Measurements from ENCODE around the gene KIF22.
"Not testable (repeated sequence)": the region's sequence is repeated elsewhere in the genome, so short reads cannot be mapped to it uniquely, and the experiment has no call there.

Gene KIF22

GRCh38 chr16:29765167-29766032 is 25.2 kb upstream of the KIF22 start:
- no peak for DNase-seq (ENCODE audit: low read depth in 2 of 2, low spot score in 1 of 2)

DNA sequence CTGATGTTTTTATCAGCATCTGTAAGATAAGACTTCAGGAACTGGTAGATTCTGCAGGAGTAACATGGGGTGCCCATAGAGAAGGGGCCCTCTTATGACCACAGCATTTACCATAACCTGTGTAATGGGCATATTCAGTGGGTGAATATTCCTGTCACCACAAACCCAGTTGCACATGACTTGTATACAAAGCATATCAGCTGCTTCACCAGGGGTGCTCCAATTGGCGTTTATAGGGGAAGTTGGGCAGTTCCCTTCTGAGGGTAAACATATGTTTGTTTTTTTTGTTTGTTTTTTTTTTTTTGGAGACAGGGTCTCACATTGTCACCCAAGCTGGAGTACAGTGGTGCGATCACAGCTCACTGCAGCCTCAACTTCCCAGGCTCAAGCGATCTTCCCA is 24.0 kb upstream of the KIF22 start:
- DNase-seq (ENCODE audit: low read depth in 2 of 2, low spot score in 1 of 2), result no peak

GRCh38 chr16:29767062-29767461 is 23.5 kb upstream of the KIF22 start:
- DNase-seq (ENCODE audit: low read depth in 2 of 2, low spot score in 1 of 2), result no peak

- DNase-seq (ENCODE audit: low read depth in 2 of 2, low spot score in 1 of 2), result no peak
Observed at GRCh38 chr16:29769507-29769906, 21.0 kb upstream of the KIF22 start.

- DNase-seq (ENCODE audit: low read depth in 2 of 2, low spot score in 1 of 2), result no peak
Observed at GRCh38 chr16:29770250-29770929, 20.2 kb upstream of the KIF22 start.

- not testable (repeated sequence) for DNase-seq (ENCODE audit: low read depth in 2 of 2, low spot score in 1 of 2)
Observed at GRCh38 chr16:29772330-29772729, 18.2 kb upstream of the KIF22 start.

- no peak for DNase-seq (ENCODE audit: low read depth in 2 of 2, low spot score in 1 of 2)
Observed at GRCh38 chr16:29774730-29775129, 15.8 kb upstream of the KIF22 start.

DNA sequence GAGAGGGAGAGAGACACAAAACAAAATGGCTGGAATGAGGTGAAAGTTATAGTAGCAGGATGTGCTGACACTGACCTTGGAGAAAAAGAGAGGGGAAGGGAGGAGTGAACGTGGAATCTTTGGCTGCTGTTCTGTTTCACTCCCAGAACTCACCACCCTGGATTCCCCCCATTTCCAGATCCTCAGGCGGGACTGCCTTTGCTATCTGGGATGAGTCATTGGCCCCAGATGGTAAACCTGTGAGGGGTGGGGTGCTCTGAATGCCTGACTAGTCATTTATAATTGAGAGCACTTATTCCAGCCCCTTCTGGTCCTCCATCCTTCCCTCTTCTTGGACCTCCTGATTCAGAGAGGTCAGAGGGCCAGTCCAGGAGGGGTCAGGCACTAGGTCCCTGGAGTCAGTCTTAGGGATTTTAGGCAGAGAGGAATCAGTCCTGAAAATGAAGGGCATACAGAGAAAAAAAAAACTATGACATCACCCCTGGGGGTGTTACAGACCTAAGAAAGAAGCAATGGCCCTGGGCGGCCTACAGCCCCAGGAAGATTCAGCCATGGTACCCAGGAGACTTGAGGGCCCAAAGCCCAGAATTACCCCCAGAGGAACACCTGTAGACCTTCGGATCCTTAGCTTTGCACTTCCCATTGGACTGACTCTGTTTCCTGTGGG is 14.7 kb upstream of the KIF22 start:
- no peak for DNase-seq (ENCODE audit: low read depth in 2 of 2, low spot score in 1 of 2)

- no peak for DNase-seq (ENCODE audit: low read depth in 2 of 2, low spot score in 1 of 2)
Observed at GRCh38 chr16:29777576-29778350, 12.8 kb upstream of the KIF22 start, which contains the start of gene ZG16. TSS of gene ZG16 (plus strand) at chr16:29778256. CDS start at chr16:29779267, 1,011 bp downstream.

DNA sequence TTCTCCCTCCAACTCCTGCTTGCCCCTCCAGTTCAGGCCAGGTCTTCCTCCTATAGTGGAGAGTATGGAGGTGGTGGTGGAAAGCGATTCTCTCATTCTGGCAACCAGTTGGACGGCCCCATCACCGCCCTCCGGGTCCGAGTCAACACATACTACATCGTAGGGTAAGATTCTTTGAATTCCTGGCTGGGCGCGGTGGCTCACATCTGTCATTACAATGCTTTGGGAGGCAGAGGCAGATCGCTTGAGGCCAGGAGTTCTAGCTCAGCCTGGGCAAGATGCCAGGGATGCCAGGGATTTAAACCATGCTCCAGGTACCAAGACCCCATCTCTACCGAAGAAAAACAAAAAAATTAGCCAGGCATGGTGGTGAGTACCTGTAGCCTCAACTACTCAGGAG is 11.1 kb upstream of the KIF22 start:
- no peak for DNase-seq (ENCODE audit: low read depth in 2 of 2, low spot score in 1 of 2)

- DNase-seq (ENCODE audit: low read depth in 2 of 2, low spot score in 1 of 2), result not testable (repeated sequence)
Observed at GRCh38 chr16:29783094-29783953, 7.2 kb upstream of the KIF22 start.

DNA sequence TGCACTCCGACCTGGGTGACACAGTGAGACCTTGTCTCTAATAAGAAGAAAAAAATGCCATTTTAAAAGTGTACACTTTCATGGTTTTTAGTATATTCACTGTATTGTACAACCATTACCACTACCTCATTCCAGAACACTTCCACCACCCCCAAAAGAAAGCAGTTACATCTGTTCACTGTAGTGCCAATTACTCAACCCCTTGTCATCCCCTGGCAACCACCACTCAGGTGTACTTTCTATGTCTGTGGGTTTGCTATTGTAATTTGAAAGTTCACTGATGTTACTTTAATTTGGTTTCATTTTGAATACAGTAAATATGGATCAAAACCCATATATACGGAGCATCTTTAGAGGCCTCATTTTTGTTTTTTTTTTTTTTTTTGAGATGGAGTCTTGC is 6.4 kb upstream of the KIF22 start:
- DNase-seq (ENCODE audit: low read depth in 2 of 2, low spot score in 1 of 2), result no peak

DNA sequence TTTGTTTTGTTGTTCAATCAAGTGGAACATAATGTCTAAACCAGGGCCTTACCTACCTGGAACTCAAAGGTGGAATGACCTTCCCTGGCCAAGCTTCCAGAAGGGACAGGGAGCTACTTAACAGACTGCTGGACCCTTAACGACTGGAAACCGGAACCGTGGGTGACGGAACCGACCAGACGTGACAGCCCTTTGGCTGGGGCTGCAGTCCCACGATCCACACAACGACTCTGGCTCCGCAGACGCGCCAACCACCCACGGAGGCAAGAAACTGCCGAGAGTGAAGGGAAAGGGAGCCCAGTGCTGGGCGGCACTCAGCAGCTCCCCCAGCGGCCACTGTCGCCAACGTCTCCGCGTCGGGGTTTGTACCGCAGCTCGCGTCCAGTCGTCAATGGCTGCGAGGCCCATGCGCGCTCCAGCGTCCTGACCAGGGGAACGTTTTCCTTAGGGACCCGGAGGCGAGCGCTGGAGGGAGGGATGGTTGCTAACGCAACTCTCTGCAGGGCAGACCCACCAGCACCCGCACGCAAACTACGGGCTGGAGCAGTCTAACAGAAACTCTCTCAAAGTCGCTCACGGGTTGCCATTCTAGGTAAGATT is 5.5 kb upstream of the KIF22 start:
- peak; percentile 46 to 51 for DNase-seq (ENCODE audit: low read depth in 2 of 2, low spot score in 1 of 2)

- not testable (repeated sequence) for DNase-seq (ENCODE audit: low read depth in 2 of 2, low spot score in 1 of 2)
Observed at GRCh38 chr16:29787155-29787554, 3.4 kb upstream of the KIF22 start.

- no peak for DNase-seq (ENCODE audit: low read depth in 2 of 2, low spot score in 1 of 2)
Observed at GRCh38 chr16:29789775-29790182, 772 bp upstream of the KIF22 start.

DNA sequence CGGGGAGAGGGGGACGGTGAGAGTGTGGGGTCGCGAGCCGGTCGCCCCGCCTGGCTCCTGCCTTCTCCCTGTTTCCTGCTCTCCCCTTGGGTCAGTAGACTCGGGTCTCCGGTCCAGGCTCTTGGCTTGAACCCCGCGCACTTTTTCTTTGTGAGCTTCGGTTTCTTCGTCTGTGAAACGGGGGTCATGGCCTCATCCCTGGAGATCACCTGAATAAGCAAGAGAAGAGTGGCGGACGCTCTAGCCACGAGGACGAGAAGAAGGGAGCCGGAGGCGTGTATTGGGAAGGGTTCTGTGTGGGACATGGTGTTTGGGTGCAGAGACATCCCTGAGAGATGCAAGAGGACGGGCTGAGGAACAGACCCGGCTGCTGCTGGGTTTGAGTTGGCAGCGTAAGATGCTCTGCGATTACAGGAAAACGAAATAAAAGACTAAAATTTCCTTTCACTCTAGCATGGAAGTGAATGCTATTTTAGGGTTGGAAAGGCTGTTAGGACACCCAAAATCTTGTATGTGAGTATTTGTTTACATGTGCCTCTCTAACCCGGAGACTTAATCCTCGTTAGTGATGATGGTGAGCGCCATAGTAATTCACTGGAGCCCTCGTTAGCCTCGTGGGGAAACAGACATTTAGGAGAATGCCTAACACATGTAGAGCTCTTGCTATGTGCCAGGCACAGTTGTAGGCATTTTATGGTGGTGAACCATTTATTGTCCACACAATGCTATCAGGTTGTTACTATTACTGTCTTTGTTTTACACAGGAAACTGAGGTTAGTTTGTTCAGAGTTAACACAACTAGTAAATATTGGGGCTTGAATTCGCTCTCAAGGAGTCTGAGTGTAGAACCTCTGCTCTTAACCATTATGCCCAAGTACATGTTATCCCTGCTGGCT is 646 bp downstream of the KIF22 start:
- DNase-seq (ENCODE audit: low read depth in 2 of 2, low spot score in 1 of 2), result no peak

DNA sequence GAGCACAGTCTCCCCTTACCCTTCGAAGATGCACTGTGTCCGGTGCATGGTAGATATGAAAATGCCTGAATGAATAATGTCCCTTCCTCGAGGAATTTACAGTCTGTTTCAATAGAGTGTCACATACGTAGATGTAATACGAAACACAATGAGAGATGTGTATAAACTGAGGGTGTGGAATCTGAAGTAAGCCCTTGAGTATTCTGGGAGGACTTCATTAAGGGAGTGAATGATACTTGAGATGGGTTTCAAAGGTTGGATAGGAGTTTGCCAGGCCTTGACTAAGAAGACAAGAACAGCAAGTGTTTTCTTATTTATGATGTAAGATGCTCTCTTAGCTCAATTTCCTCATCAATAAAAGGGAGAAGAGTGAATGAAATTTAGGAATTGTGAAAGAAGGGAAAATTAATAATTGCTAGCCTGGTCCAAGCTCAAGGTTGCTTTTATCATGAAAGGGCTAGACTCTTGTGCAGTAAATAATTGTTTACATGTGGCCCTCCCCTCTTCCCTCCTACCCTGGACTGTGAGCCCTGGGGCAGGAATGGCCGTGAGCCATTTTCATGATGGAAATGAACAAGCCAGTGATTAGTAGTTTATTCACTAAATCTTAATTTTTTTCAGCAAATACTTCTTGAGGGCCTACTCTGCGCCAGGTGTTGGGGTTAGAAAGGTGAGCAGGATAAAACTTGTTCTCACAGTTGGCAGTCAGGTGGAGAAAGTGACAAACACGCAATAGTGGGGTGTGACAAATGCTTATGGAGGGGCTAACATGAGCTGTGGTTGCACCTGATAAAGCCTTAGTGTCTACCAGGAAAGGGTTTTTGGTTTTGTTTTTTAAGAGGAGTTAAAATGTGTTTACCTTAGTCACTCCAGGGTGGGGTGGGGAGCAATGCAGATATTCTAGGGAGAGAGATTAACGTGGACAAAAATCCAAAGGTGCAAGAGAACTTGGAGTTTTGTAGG is 1.6 kb downstream of the KIF22 start:
- DNase-seq (ENCODE audit: low read depth in 2 of 2, low spot score in 1 of 2), result no peak

DNA sequence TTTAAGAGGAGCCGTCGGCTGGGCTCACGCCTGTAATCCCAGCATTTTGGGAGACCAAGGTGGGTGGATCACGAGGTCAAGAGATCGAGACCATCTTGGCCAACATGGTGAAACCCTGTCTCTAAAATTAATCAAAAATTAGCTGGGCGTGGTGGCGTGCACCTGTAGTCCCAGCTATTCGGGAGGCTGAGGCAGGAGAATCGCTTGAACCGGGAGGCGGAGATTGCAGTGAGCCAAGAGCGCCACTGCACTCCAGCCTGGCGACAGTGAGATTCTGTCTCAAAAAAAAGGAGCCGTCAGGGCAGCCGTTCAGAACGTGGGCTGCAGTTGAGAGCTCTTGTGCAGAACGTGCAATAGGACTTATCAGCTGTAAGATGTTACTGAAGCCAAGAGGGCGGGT is 2.6 kb downstream of the KIF22 start:
- DNase-seq (ENCODE audit: low read depth in 2 of 2, low spot score in 1 of 2), result not testable (repeated sequence)

Measured in stimulated activated CD8-positive, alpha-beta memory T cell treated with anti-CD3 and anti-CD28 coated beads, Interleukin-4, amount 100 ng/mL, for 4 hours (primary cell).